Measurements from ENCODE around the gene RELB. TPM values are rescaled to one million over a fixed set of nuclear protein-coding genes. Genes with fewer than 3 reads are reported as not detected.

Gene RELB
- polyA plus RNA-seq, 1 donor from 2014 or later: 1.1 TPM

GRCh38 chr19:45071969-45072790 lies 70.9 kb downstream of the RELB start:
- H3K36me3 ChIP-seq (ENCODE audit: insufficient read depth, low read length): no peaks in the 10 kb centered on the region

More at GRCh38 chr19:45071969-45072790, 70.9 kb downstream of the RELB start:
- Histone ChIP-seq H3K9me3 (ENCODE audit: low read length) (no peaks in the 10 kb centered on the region), H3F3A (ENCODE audit: insufficient read depth, low read length, poor library complexity, severe bottlenecking) (no peaks in the 10 kb centered on the region), H3K79me2 (replicated peaks; ENCODE audit: insufficient read depth, low read length) (no peaks in the 10 kb centered on the region), H3K4me2 (ENCODE audit: low read length) (no peak overlapping the region), H3K9me2 (ENCODE audit: insufficient read depth, low read length) (no peaks in the 10 kb centered on the region), H3K27ac (ENCODE audit: low read length) (no peak overlapping the region), H3K4me3 (ENCODE audit: low read length) (no peak overlapping the region), H2AFZ (ENCODE audit: low read depth, low read length) (no peak overlapping the region), H4K20me1 (ENCODE audit: insufficient read depth) (no peaks in the 10 kb centered on the region), H3K27me3 (ENCODE audit: insufficient read depth, low read depth, low read length) (peaks cover 26% of the 10 kb centered on the region), H3K9ac (ENCODE audit: low read length) (no peak overlapping the region)
- no peak for TF ChIP-seq MXI1 (conservative IDR thresholded peaks at IDR 0.05; ENCODE audit: poor library complexity, severe bottlenecking)
- TF ChIP-seq SMC3 (conservative IDR thresholded peaks at IDR 0.05; ENCODE audit: poor library complexity): no peak
- no peak for TF ChIP-seq TAF1 (IDR thresholded peaks at IDR 0.05; ENCODE audit: low read depth)
- TF ChIP-seq CTCF (IDR thresholded peaks at IDR 0.05; ENCODE audit: poor library complexity, severe bottlenecking): no peak
- no peak for TF ChIP-seq EZH2 (IDR thresholded peaks at IDR 0.05; ENCODE audit: borderline replicate concordance, insufficient read depth, low read length, poor library complexity, severe bottlenecking)
- TF ChIP-seq EP300 (conservative IDR thresholded peaks at IDR 0.05; ENCODE audit: poor library complexity, severe bottlenecking): no peak
- TF ChIP-seq POLR2AphosphoS5 (IDR thresholded peaks at IDR 0.05): no peak
- TF ChIP-seq REST (IDR thresholded peaks at IDR 0.05; ENCODE audit: borderline replicate concordance): no peak
- TF ChIP-seq RAD21 (conservative IDR thresholded peaks at IDR 0.05): no peak

Data from neural cell (in vitro differentiated cells).